DOHH2 (cell line): ENCODE data around the gene PIK3AP1.

Experiments used
- CTCF ChIP-seq: fragments of 200-600 bp; sonication (generic); IDR thresholded peaks from one replicate; pipeline ENCODE4 v1.5.1; 2014; ENCODE audit warnings: antibody characterized with exemption, mild to moderate bottlenecking, low read depth, low read length; ENCODE audit not compliant: poor library complexity, severe bottlenecking
- EZH2phosphoT487 ChIP-seq: fragments of 200-600 bp; sonication (generic); IDR thresholded peaks from 2 replicates; pipeline ENCODE4 v1.6.1; 2017; ENCODE audit warnings: borderline replicate concordance, mild to moderate bottlenecking, antibody characterized with exemption, low read length, moderate library complexity, mixed read lengths

- TF ChIP-seq CTCF (peak; percentile 15), EZH2phosphoT487 (no peak)
Observed at GRCh38 chr10:96586419-96587263, 133.7 kb downstream of the PIK3AP1 start, which contains the start of gene TM9SF3.
